Measurements from ENCODE around the gene ZNF652.

ZNF652 gene

DNA sequence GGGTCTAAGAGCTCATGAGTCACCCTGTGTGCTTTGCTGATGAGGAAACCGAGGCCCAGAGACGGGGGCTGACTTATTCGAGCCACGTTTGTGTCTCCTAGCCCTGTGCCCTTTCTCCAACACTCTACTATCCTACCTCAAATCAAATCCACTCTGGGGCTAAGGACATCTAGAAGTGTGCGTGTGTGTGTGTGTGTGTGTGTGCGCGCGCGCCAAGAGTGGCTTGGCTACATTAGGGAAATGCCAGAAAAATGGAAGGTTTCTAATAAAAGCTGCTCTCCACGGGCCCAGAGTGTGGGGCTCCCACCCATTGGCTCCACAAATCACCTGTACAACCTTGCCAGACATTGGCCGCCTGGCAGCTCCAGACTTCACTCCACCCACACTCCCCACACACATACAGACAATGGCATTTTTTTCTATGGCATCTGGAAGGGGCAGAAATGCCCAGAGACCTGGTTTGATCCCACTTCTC lies 101.2 kb downstream of the ZNF652 start:
- Mint-ChIP-seq H3K36me3 (ENCODE audit: low read depth) (no peaks in the 10 kb centered on the region), H3K4me1 (ENCODE audit: low read depth) (peaks cover 11% of the 10 kb centered on the region), H3K4me3 (peak overlapping the region; percentile 68), H3K27me3 (ENCODE audit: low read depth) (peaks cover 22% of the 10 kb centered on the region), H3K9me3 (no peaks in the 10 kb centered on the region), H3K27ac (no peak overlapping the region)

GRCh38 chr17:49260011-49260816 lies 101.8 kb downstream of the ZNF652 start:
- no peaks in the 10 kb centered on the region for H3K36me3 Mint-ChIP-seq (ENCODE audit: low read depth)
- H3K9me3 Mint-ChIP-seq = no peaks in the 10 kb centered on the region
- peaks cover 22% of the 10 kb centered on the region for H3K27me3 Mint-ChIP-seq (ENCODE audit: low read depth)
- peaks cover 11% of the 10 kb centered on the region for H3K4me1 Mint-ChIP-seq (ENCODE audit: low read depth)
- peak overlapping the region; percentile 79 for H3K4me3 Mint-ChIP-seq
- no peak overlapping the region for H3K27ac Mint-ChIP-seq

- peaks cover 11% of the 10 kb centered on the region for H3K4me1 Mint-ChIP-seq (ENCODE audit: low read depth)
- H3K27ac Mint-ChIP-seq = no peak overlapping the region
These were observed 102.4 kb downstream of the ZNF652 start for GRCh38 chr17:49259663-49260010.

DNA sequence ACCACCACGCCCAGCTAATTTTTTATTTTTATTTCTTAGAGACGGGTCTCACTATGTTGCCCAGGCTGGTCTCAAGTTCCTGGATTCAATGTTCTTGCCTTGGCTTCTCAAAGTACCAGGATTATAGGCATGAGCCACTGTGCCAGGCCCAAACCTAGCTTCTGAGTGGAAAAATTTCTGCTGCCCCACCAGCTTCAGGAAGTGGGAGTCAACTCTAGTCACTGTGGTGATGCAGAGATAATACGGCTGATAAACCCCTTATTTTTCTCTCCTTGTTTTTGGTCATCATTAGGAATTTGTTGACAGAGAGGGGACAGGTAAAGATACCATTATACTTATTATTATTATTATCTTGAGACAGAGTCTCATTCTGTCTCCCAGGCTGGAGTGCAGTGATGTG lies 103.7 kb downstream of the ZNF652 start:
- Mint-ChIP-seq H3K27me3 (ENCODE audit: low read depth) (peaks cover 18% of the 10 kb centered on the region), H3K4me1 (ENCODE audit: low read depth) (peaks cover 11% of the 10 kb centered on the region), H3K9me3 (no peaks in the 10 kb centered on the region), H3K27ac (no peak overlapping the region), H3K4me3 (no peak overlapping the region), H3K36me3 (ENCODE audit: low read depth) (no peaks in the 10 kb centered on the region)

More at GRCh38 chr17:49259663-49260010, 102.4 kb downstream of the ZNF652 start:
- peaks cover 22% of the 10 kb centered on the region for H3K27me3 Mint-ChIP-seq (ENCODE audit: low read depth)
- H3K4me3 Mint-ChIP-seq = peak overlapping the region; percentile 79
- no peaks in the 10 kb centered on the region for H3K9me3 Mint-ChIP-seq
- H3K36me3 Mint-ChIP-seq (ENCODE audit: low read depth) = no peaks in the 10 kb centered on the region

DNA sequence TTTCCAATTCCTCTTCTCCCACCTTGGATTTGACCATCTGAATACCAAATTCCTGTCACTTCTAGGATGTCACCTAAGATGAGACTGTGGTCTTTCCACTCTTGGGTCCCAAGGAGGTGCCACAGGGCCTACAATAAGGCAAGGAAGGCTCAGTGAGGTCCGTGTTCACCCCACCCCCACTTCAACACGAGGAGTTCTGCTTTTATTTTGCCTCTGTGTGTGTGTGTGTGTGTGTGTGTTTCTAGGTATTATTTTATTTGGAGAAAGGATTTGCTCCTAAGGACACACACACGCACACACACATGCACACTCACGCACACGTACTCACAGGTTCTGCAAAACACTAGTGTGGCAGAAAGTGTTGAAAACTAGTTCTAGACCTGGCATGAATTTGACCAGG lies 106.9 kb downstream of the ZNF652 start:
- Mint-ChIP-seq H3K36me3 (ENCODE audit: low read depth) (no peaks in the 10 kb centered on the region), H3K27ac (no peak overlapping the region), H3K4me3 (no peak overlapping the region), H3K27me3 (ENCODE audit: low read depth) (peaks cover 6% of the 10 kb centered on the region), H3K9me3 (no peaks in the 10 kb centered on the region), H3K4me1 (ENCODE audit: low read depth) (peaks cover 3% of the 10 kb centered on the region)

DNA sequence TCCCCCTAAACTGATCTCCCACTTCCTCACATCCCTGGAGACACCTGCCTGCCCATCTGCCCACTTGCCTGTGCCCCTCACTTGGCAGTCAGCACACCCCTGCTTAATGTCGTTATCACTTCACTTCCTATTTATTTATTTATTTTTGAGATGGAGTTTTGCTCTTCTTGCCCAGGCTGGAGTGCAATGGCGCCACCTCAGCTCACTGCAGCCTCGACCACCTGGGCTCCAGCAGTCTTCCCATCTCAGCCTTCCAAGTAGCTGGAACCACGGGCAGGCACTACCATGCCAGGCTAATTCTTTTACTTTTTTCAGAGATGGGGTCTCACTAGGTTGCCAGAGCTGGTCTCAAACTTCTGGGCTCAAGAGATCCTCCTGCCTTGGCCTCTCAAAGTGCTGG lies 108.0 kb downstream of the ZNF652 start:
- no peak overlapping the region for H3K4me3 Mint-ChIP-seq
- no peak overlapping the region for H3K27ac Mint-ChIP-seq
- no peaks in the 10 kb centered on the region for H3K36me3 Mint-ChIP-seq (ENCODE audit: low read depth)
- H3K9me3 Mint-ChIP-seq = no peaks in the 10 kb centered on the region
- no peaks in the 10 kb centered on the region for H3K4me1 Mint-ChIP-seq (ENCODE audit: low read depth)
- peaks cover 8% of the 10 kb centered on the region for H3K27me3 Mint-ChIP-seq (ENCODE audit: low read depth)

DNA sequence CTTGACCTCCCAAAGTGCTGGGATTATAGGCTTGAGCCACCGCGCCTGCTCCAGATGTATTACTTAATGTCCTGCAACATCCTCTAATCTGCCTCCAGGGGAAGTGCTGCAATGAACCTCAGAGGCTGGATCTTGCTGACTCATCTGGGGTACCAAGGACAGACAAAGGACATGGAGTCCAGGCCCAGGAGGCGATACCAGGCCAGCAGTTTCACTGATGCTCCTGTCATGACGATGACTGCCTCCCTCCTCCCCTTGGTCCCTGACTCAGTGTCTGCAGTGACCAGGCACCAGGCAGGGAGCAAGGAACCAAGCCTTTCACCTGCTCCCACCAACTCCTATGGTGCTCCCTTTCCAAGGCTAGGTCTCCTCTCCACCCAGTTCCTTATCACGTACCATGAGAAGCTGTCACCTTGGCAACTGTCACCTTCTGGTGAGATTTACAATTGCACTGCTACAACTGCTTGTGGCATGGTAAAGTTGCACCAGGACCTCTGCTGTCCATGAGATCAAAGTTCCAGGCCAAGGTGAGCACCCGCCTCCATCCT lies 109.8 kb downstream of the ZNF652 start:
- no peaks in the 10 kb centered on the region for H3K9me3 Mint-ChIP-seq
- H3K4me3 Mint-ChIP-seq = no peak overlapping the region
- H3K27ac Mint-ChIP-seq = no peak overlapping the region

GRCh38 chr17:49249890-49250522 lies 112.0 kb downstream of the ZNF652 start:
- H3K4me1 Mint-ChIP-seq (ENCODE audit: low read depth) = no peaks in the 10 kb centered on the region
- H3K27ac Mint-ChIP-seq = no peak overlapping the region
- H3K4me3 Mint-ChIP-seq = no peak overlapping the region
- H3K9me3 Mint-ChIP-seq = no peaks in the 10 kb centered on the region
- no peaks in the 10 kb centered on the region for H3K36me3 Mint-ChIP-seq (ENCODE audit: low read depth)
- H3K27me3 Mint-ChIP-seq (ENCODE audit: low read depth) = peaks cover 4% of the 10 kb centered on the region

More for the DNA sequence above, 109.8 kb downstream of the ZNF652 start:
- Mint-ChIP-seq H3K27me3 (ENCODE audit: low read depth) (peaks cover 4% of the 10 kb centered on the region), H3K36me3 (ENCODE audit: low read depth) (no peaks in the 10 kb centered on the region), H3K4me1 (ENCODE audit: low read depth) (no peaks in the 10 kb centered on the region)

- no peak overlapping the region for H3K4me3 Mint-ChIP-seq
- H3K36me3 Mint-ChIP-seq (ENCODE audit: low read depth) = no peaks in the 10 kb centered on the region
- no peaks in the 10 kb centered on the region for H3K9me3 Mint-ChIP-seq
- peaks cover 4% of the 10 kb centered on the region for H3K27me3 Mint-ChIP-seq (ENCODE audit: low read depth)
- H3K27ac Mint-ChIP-seq = no peak overlapping the region
- H3K4me1 Mint-ChIP-seq (ENCODE audit: low read depth) = no peaks in the 10 kb centered on the region
These were observed 112.7 kb downstream of the ZNF652 start for GRCh38 chr17:49249292-49249794.

DNA sequence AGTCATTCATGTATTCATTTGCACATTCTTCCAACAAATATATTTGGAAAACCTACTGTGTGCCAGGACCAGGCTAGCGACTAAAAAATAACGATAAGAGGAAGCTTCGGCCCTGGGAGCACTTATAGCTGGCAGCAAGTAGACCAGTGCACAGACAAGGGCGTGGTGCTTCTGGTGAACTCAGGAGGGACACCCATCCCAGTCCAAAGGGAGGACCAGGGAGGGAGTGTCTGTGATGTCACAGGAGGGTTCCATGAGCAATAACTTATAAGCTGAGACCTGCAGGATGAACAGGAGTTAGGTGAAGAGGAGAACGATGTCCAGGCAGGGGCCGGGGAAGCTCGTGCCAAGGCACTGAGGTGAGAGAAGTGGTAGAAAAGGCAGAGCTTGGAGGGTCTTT lies 114.1 kb downstream of the ZNF652 start:
- H3K36me3 Mint-ChIP-seq (ENCODE audit: low read depth) = no peaks in the 10 kb centered on the region
- no peak overlapping the region for H3K4me3 Mint-ChIP-seq
- no peaks in the 10 kb centered on the region for H3K4me1 Mint-ChIP-seq (ENCODE audit: low read depth)
- H3K27me3 Mint-ChIP-seq (ENCODE audit: low read depth) = peaks cover 4% of the 10 kb centered on the region
- no peaks in the 10 kb centered on the region for H3K9me3 Mint-ChIP-seq
- no peak overlapping the region for H3K27ac Mint-ChIP-seq

DNA sequence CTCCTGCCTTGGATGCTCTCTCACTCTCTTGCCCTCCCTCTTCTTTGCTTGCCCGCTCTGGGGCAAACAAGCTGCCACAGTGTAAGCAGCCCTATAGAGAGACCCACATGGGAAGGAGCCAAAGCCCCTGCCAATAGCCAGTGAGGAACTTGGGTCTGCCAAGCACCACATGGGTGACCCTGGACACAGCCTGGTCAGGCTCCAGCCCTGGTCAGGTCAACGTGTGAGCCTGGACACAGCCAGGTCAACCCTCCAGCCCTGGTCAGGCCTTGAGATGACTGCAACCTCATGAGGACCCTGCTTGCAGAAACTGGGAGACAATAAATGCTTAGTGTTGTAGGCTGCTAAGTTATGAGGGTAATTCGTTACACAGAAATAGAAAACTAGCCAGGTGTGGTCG lies 117.2 kb downstream of the ZNF652 start:
- Mint-ChIP-seq H3K4me3 (no peak overlapping the region), H3K36me3 (ENCODE audit: low read depth) (no peaks in the 10 kb centered on the region), H3K27ac (no peak overlapping the region), H3K9me3 (no peaks in the 10 kb centered on the region), H3K4me1 (ENCODE audit: low read depth) (no peaks in the 10 kb centered on the region), H3K27me3 (ENCODE audit: low read depth) (peaks cover 4% of the 10 kb centered on the region)
